Measurements from ENCODE around the gene PNLIPRP1.

Gene PNLIPRP1

GRCh38 chr10:116610443-116611152 lies 19.8 kb downstream of the PNLIPRP1 start:
- no peak for TF ChIP-seq ZNF274 (IDR thresholded peaks at IDR 0.05; ENCODE audit: low read depth, low read length)
- no peak overlapping the region for H3K4me3 ChIP-seq (ENCODE audit: low read length)

- no peak overlapping the region for H3K4me3 ChIP-seq (ENCODE audit: low read length)
- TF ChIP-seq ZNF274 (IDR thresholded peaks at IDR 0.05; ENCODE audit: low read depth, low read length): no peak
Observed at GRCh38 chr10:116611153-116611545, 20.4 kb downstream of the PNLIPRP1 start.

- H3K4me3 ChIP-seq (ENCODE audit: low read length): no peak overlapping the region
- TF ChIP-seq ZNF274 (IDR thresholded peaks at IDR 0.05; ENCODE audit: low read depth, low read length): no peak
Observed at GRCh38 chr10:116612107-116612769, 21.5 kb downstream of the PNLIPRP1 start.

GRCh38 chr10:116613471-116613870 lies 22.7 kb downstream of the PNLIPRP1 start:
- no peak for TF ChIP-seq ZNF274 (IDR thresholded peaks at IDR 0.05; ENCODE audit: low read depth, low read length)
- no peak overlapping the region for H3K4me3 ChIP-seq (ENCODE audit: low read length)

DNA sequence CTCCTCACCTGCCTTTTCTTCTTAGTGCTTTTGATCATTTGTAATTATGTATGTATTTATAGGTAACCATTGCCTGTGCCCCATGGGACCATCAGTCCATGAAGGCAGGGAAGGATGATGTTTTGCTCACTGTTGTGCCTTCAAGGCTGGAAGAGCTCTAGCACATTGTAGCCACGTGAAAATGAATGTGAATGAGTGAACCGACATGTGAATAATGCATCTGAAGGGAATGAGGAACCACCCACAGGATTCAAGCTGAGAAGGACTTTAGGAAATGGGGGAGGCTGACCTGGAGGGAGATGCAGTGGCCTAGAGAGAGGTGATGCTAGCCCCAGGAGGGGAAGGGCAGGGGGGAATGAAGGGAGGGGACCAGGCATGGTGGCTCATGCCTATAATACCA lies 24.0 kb downstream of the PNLIPRP1 start:
- no peak for TF ChIP-seq ZNF274 (IDR thresholded peaks at IDR 0.05; ENCODE audit: low read depth, low read length)
- H3K4me3 ChIP-seq (ENCODE audit: low read length): no peak overlapping the region

GRCh38 chr10:116615199-116615776 lies 24.5 kb downstream of the PNLIPRP1 start:
- H3K4me3 ChIP-seq (ENCODE audit: low read length): no peak overlapping the region
- TF ChIP-seq ZNF274 (IDR thresholded peaks at IDR 0.05; ENCODE audit: low read depth, low read length): no peak

- no peak for TF ChIP-seq ZNF274 (IDR thresholded peaks at IDR 0.05; ENCODE audit: low read depth, low read length)
- no peak within 1 kb of the TSS for H3K4me3 ChIP-seq (ENCODE audit: low read length)
Observed at GRCh38 chr10:116620423-116621400, 30.0 kb downstream of the PNLIPRP1 start, which contains the start of gene PNLIPRP2. PNLIPRP2 (plus strand) TSS chr10:116620953.

DNA sequence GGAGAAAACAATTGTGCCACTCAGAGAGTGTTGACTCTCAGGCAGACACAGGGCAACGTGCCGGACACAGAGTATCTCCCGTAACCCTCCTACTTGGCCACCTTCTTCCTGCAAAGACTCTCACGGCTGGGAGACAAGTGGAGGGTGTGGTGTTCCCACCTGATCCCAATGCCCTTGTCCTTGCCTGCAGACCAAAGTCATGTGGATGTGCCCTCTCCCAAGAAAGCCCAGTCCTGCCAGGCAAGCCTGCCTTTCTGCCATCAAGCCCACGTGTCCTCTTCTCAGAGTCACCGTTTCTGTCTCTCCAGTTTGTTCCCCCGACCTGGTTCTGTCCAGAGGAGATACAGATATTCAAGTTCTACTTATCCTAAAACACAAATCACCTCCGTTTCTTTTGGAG lies 30.7 kb downstream of the PNLIPRP1 start:
- no peak for TF ChIP-seq ZNF274 (IDR thresholded peaks at IDR 0.05; ENCODE audit: low read depth, low read length)
- no peak overlapping the region for H3K4me3 ChIP-seq (ENCODE audit: low read length)

- no peak overlapping the region for H3K4me3 ChIP-seq (ENCODE audit: low read length)
- no peak for TF ChIP-seq ZNF274 (IDR thresholded peaks at IDR 0.05; ENCODE audit: low read depth, low read length)
Observed at GRCh38 chr10:116621934-116622655, 31.3 kb downstream of the PNLIPRP1 start.

DNA sequence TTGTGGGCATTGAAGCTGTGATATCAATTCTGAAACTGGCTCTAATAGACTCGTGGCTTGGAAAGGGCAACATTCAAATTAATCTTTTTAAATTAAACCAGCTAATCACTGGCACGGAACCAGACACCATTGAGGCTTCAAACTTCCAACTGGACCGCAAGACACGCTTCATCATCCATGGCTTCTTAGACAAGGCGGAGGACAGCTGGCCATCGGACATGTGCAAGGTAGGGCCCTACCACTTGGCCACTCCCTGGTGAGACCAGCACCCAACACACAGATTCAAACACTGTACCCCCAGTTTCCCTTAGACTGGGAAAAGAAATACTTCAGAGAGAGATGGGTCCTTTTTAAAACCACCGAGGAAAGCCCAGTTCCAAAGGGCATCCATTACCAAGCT lies 35.1 kb downstream of the PNLIPRP1 start:
- H3K4me3 ChIP-seq (ENCODE audit: low read length): no peak overlapping the region
- TF ChIP-seq ZNF274 (IDR thresholded peaks at IDR 0.05; ENCODE audit: low read depth, low read length): no peak

- H3K4me3 ChIP-seq (ENCODE audit: low read length): no peak overlapping the region
- TF ChIP-seq ZNF274 (IDR thresholded peaks at IDR 0.05; ENCODE audit: low read depth, low read length): no peak
Observed at GRCh38 chr10:116626815-116627214, 36.1 kb downstream of the PNLIPRP1 start.

DNA sequence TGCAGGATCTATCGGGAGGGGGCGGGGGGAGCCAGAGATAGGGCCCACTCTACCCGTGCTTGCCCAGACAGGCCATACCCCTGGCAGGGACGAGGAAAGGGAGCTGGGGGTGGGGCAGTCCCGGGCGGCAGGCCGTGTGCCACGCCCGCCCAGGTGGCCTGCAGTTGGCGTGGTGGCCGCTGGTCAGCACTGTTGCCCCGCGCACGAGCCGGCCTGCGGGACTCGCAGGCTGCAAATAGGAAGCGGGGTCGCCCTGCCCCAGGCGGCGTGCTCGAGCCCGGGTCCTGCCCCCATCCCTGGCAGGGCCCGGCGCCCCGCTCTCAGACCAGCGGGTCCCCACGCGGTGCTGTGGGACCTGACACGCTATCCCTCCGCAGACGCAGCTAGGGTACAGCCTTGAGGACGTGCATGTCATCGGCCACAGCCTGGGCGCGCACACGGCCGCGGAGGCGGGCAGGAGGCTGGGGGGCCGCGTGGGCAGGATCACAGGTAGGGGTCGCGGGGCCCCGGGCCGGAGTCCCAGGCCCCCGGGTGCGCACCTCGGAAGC lies 36.7 kb downstream of the PNLIPRP1 start:
- no peak for TF ChIP-seq ZNF274 (IDR thresholded peaks at IDR 0.05; ENCODE audit: low read depth, low read length)
- no peak overlapping the region for H3K4me3 ChIP-seq (ENCODE audit: low read length)

- TF ChIP-seq ZNF274 (IDR thresholded peaks at IDR 0.05; ENCODE audit: low read depth, low read length): no peak
- no peak overlapping the region for H3K4me3 ChIP-seq (ENCODE audit: low read length)
Observed at GRCh38 chr10:116629340-116629739, 38.6 kb downstream of the PNLIPRP1 start.
